OCI-LY1 (cell line): ENCODE results near the gene RAB36.

Source experiments
- CTCF ChIP-seq: fragments of 200-600 bp; sonication (generic), shearing (Covaris generic); IDR thresholded peaks from 2 replicates; pipeline ENCODE4 v1.5.1; 2017; ENCODE audit warnings: mild to moderate bottlenecking, antibody characterized with exemption, low read length, moderate library complexity, mixed read lengths
- EZH2 ChIP-seq: fragments of 200-600 bp; sonication (generic), shearing (Covaris generic); IDR thresholded peaks from 2 replicates; pipeline ENCODE4 v1.8.0; 2017; ENCODE audit warnings: borderline replicate concordance, mixed run types, mild to moderate bottlenecking, antibody characterized with exemption, low read length, moderate library complexity, mixed read lengths

- no peak for TF ChIP-seq EZH2
- TF ChIP-seq CTCF, result no peak
These were observed 59.4 kb downstream of the RAB36 start for GRCh38 chr22:23204541-23205157.
